VCaP (cell line): ENCODE data around the gene TMEM120B.

Experiments used
- H3K27ac ChIP-seq: fragments of 450-650 bp; 2 replicates; pipeline ENCODE4 v1.5.1; 2017
- CTCF ChIP-seq: fragments of 450-650 bp; conservative IDR thresholded peaks from 2 replicates; pipeline ENCODE4 v1.5.1; 2017; ENCODE audit warnings: mild to moderate bottlenecking, moderate library complexity

Gene TMEM120B

DNA sequence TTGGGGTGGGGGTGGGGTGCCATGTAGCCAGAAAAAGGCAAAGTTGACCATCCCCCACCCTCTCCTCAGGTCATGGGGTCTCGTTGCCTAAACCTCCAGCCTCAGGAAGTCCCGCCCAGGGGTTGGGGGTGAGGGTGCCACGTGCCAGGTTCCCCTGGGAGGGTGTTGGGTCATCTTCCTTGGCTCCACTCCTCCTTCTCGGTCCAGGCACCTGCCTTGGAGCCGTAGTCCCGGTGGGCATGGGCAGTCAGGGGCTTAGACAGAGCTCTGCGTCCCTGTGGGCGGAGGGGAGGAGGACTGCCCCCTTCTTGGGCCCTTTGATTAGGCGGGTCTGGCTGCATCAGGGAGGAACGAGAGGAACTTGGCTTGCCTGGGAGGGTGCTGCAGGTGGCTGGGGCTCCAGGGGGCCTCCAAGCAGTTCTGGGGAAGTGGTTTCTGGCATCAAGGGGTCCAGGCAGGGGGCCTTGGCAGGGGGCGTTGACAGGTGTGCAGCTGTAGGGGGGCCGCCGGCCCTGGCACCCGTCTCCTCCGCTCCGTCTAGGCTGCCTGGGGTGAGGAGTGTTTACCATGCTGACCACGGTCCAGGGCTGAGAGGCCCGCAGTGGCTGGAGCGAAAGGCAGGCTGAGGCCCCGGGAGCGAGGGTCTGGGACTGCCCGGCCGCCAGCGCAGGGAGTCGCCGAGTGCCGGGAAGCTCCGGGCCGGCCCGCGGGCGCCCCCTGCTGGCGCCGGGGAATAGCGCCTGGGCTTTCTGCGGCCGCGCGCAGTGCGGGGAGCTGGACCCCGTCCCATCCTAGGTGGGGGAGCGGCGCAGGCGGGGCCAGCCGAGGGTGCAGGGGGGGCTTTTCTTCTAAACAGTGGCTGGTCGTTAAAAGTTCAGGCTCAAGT, 99.1 kb downstream of the TMEM120B start:
- H3K27ac ChIP-seq, result peak overlapping the region; percentile 83
- peak; percentile 100 for TF ChIP-seq CTCF

DNA sequence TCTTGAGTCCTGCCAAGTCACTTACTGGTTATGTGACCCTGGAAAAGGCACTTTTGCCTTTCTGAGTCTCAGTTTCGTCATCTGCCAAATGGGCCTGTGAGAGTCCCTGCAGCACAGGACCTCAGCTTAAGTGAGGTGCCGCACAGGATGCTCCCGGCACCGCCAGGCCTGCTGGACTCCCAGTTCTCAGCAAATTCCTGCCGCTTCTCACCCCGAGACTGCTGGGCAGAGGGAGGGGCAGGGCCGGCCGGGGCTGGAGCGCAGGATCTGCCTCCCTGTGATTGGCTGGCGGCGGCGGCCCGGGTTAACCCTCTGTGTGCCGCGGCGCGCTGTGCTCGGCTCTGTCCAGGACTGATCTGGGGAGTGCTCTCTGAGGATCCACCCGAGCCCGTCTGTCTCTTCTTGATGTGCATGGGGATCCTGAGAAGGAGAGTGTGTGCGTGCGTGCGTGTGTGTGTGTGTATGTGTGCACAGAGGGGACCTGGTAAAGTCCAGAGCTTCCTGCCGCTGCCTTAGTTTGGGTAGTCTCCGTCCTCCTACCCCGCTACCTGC, 99.8 kb downstream of the TMEM120B start:
- TF ChIP-seq CTCF, result no peak; the same call in 1 of the 2 replicates

DNA sequence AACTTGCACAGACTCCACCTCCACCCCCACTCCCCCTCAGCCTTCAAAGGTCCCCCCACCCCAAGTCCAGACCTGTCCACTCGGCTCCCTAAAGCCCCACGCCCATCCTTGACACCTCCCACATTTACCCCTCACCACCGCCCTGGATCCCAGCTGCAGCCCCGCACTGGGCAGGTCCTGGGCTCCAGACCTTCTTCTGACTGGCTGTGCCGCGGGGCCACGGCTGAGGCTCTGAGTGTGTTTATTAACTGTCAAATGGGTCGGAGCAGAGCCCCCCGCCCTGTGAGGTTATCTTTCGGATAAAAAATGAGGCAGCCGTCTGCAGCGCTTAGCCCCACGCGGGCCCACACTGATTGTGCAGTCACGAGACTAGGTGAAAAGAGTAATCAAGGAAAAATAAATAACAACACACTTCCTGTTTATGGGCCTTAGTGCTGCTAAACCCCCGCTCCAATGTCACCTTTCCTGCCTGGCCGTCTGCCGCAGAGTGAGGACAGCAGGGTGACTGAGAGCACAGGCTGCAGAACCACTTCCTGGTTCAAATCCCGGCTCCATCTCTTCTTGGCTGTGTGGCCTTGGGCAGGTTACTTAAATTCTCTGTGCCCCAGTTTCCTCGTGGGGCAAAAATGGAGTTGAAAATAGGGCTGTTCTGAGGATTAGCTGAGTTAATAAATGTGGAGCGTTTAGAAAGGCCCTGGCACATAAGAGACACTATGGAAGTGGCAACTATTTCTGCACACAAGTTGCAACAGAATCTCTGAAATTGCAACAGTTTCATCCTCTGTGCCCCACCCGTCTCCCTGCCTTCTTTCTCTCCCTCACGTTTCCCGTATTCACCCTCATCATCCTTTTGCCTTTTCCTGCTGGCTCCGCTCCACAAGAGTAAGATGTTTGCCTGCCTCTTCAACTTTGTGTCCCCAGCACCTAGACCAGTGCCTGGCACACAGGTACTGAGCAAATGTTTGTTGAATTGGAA, 100.7 kb downstream of the TMEM120B start:
- H3K27ac ChIP-seq, result peak overlapping the region; percentile 83
- no peak for TF ChIP-seq CTCF

More for the DNA sequence above, 99.8 kb downstream of the TMEM120B start:
- H3K27ac ChIP-seq, result peak overlapping the region; percentile 83

GRCh38 chr12:121813951-121814350, 101.4 kb downstream of the TMEM120B start:
- H3K27ac ChIP-seq, result peak overlapping the region; percentile 83
- TF ChIP-seq CTCF, result no peak

- peak overlapping the region; percentile 38; the same call in 1 of the 2 replicates for H3K27ac ChIP-seq
- no peak for TF ChIP-seq CTCF
Observed at GRCh38 chr12:121814429-121815119, 102.0 kb downstream of the TMEM120B start.

DNA sequence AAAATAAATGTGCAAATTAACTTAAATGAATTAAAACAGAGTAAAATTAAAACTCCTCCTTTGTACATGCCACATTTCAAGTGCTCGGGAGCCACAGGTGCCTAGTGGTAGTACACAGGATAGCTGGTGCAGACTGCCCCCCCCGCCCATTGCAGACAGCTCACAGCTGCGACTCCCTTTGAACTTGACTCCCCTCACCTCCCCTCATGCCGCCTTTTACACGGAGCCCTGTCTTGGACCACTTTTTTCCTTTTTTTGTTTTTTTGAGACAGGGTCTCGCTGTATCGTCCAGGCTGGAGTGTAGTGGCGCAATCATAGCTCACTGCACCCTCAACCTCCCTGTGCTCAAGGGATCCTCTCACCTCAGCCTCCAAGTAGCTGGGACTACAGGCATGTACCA, 102.7 kb downstream of the TMEM120B start:
- TF ChIP-seq CTCF, result no peak
- H3K27ac ChIP-seq, result peak overlapping the region; percentile 38; the same call in 1 of the 2 replicates
